22Rv1 (cell line): ENCODE data around the gene DMBT1.

Source experiments
- CTCF ChIP-seq: fragments of 450-650 bp; IDR thresholded peaks from 2 replicates; pipeline ENCODE4 v1.5.1; 2017; ENCODE audit warnings: mild to moderate bottlenecking
- ZFX ChIP-seq: fragments of 450-650 bp; IDR thresholded peaks from 2 replicates; pipeline ENCODE4 v1.6.1; 2017; ENCODE audit warnings: antibody characterized with exemption, borderline replicate concordance

GRCh38 chr10:122669842-122670241 is 109.3 kb downstream of the DMBT1 start:
- TF ChIP-seq CTCF (no peak), ZFX (no peak)
